K562 (cell line): ENCODE measurements around the gene EIF2S3. TPM values are rescaled to one million over a fixed set of nuclear protein-coding genes. Genes with fewer than 3 reads are reported as not detected.

Source experiments
- ARID3A ChIP-seq: IDR thresholded peaks from 2 replicates; pipeline ENCODE4 v1.6.1; 2012; ENCODE audit warnings: low read depth, low read length, improper control_type of control experiment, borderline replicate concordance
- E2F1 ChIP-seq: sonication (generic); formaldehyde crosslinking; IDR thresholded peaks from 2 replicates; pipeline ENCODE4 v1.8.1; 2023; ENCODE audit warnings: mild to moderate bottlenecking, missing genetic modification reagents, moderate library complexity
- PATZ1 ChIP-seq: fragments of 250-450 bp; sonication (Bioruptor Pico); IDR thresholded peaks from 2 replicates; pipeline ENCODE4 v1.5.0; 2020; ENCODE audit warnings: mild to moderate bottlenecking, borderline replicate concordance
- PTRF ChIP-seq: fragments of 450-650 bp; IDR thresholded peaks from 2 replicates; pipeline ENCODE4 v1.6.1; 2016; ENCODE audit warnings: mild to moderate bottlenecking, missing genetic modification characterization, missing compliant biosample characterization
- RFX5 ChIP-seq: IDR thresholded peaks from 2 replicates; pipeline ENCODE4 v1.6.1; 2011; ENCODE audit warnings: low read depth, mild to moderate bottlenecking, improper control_type of control experiment, low read length
- RFX7 ChIP-seq: fragments of 250-450 bp; sonication (Bioruptor Pico); IDR thresholded peaks from 2 replicates; pipeline ENCODE4 v1.5.1; 2021; ENCODE audit warnings: mild to moderate bottlenecking
- SETDB1 ChIP-seq: IDR thresholded peaks from one replicate; pipeline ENCODE4 v1.6.1; 2012; ENCODE audit warnings: low read length, control low read depth, inconsistent platforms
- TEAD1 ChIP-seq, 2 experiments: fragments of 450-650 bp in 1 of 2; sonication (generic) in 1 of 2; formaldehyde crosslinking; IDR thresholded peaks; 2 replicates each; pipeline versions ENCODE4 v1.4.0 to v1.8.0; 2020 to 2022; ENCODE audit warnings: mild to moderate bottlenecking in 2 of 2, missing genetic modification reagents in 1 of 2
- USF2 ChIP-seq: sonication (generic); formaldehyde crosslinking; IDR thresholded peaks from 2 replicates; pipeline ENCODE4 v1.5.0; 2020; ENCODE audit warnings: missing genetic modification reagents
- ZNF589 ChIP-seq: fragments of 200-800 bp; sonication (Bioruptor generic); IDR thresholded peaks from 2 replicates; pipeline ENCODE4 v1.6.1; 2016; ENCODE audit warnings: low read depth, missing genetic modification characterization, missing compliant biosample characterization
- ZNF707 ChIP-seq: fragments of 250-450 bp; sonication (Bioruptor Pico); conservative IDR thresholded peaks from 2 replicates; pipeline ENCODE4 v1.8.0; 2022; ENCODE audit warnings: inconsistent platforms, mild to moderate bottlenecking, moderate library complexity
- ZNF785 ChIP-seq: fragments of 250-450 bp; sonication (Bioruptor Pico); IDR thresholded peaks from 2 replicates; pipeline ENCODE4 v1.4.0; 2020; ENCODE audit warnings: mild to moderate bottlenecking
- polyA plus RNA-seq, 8 experiments: library from polyadenylated mRNA; depleted of rRNA in 4 of 8; stranded (reverse) in 5 of 8; unstranded in 3 of 8; fragments of >200 nt; fragmentation: Nextera tagmentation in 2 of 8; fragmentation: Illumina TruSeq in 1 of 8; extraction: Ambion mirVana in 2 of 8; extraction: Trizol in 1 of 8; gene quantifications; 2 replicates each; pipeline versions ENCODE4 v1.2.1 to v1.2.3, GENCODE V29; 2011 to 2014; ENCODE audit warnings: inconsistent platforms in 1 of 8, missing spikeins in 1 of 8
- total RNA-seq, 7 experiments: library from RNA; depleted of rRNA in 6 of 7; stranded (reverse); fragments of >200 nt in 6 of 7; fragmentation: Illumina TruSeq in 2 of 7; extraction: Trizol in 2 of 7; gene quantifications; 2 replicates each; pipeline versions ENCODE4 v1.2.1 to v1.2.3, GENCODE V29; 2011 to 2021; ENCODE audit warnings: low replicate concordance in 1 of 7

Gene EIF2S3
- total and polyA plus RNA-seq, 9 of the 15 experiments (the other 6 are each of a cell fraction or from before 2014, with no cell fraction given): 148 to 439 (median 275) TPM

- TF ChIP-seq PTRF (tag) (no peak), USF2 (CRISPR knock-in tag) (no peak), ZNF785 (no peak), TEAD1 (CRISPR knock-in tag; IDR thresholded peaks at IDR 0.05) (no peak), ARID3A (no peak), E2F1 (CRISPR knock-in tag) (no peak), PATZ1 (CRISPR knock-in tag) (no peak), RFX7 (CRISPR knock-in tag) (no peak), SETDB1 (no peak), RFX5 (no peak), ZNF589 (CRISPR knock-in tag) (no peak), ZNF707 (no peak)
Observed at GRCh38 chrX:24019448-24019847, 35.3 kb upstream of the EIF2S3 start (continued).
